22Rv1 (cell line): ENCODE measurements around the gene EHD4.

Experiments used
- ZFX ChIP-seq: fragments of 450-650 bp; IDR thresholded peaks from 2 replicates; pipeline ENCODE4 v1.6.1; 2017; ENCODE audit warnings: antibody characterized with exemption, borderline replicate concordance
- TF ChIP-seq, protein P1 (sequence below): fragments of 450-650 bp; IDR thresholded peaks from 2 replicates; pipeline ENCODE4 v1.5.1; 2017; ENCODE audit warnings: mild to moderate bottlenecking

DNA sequence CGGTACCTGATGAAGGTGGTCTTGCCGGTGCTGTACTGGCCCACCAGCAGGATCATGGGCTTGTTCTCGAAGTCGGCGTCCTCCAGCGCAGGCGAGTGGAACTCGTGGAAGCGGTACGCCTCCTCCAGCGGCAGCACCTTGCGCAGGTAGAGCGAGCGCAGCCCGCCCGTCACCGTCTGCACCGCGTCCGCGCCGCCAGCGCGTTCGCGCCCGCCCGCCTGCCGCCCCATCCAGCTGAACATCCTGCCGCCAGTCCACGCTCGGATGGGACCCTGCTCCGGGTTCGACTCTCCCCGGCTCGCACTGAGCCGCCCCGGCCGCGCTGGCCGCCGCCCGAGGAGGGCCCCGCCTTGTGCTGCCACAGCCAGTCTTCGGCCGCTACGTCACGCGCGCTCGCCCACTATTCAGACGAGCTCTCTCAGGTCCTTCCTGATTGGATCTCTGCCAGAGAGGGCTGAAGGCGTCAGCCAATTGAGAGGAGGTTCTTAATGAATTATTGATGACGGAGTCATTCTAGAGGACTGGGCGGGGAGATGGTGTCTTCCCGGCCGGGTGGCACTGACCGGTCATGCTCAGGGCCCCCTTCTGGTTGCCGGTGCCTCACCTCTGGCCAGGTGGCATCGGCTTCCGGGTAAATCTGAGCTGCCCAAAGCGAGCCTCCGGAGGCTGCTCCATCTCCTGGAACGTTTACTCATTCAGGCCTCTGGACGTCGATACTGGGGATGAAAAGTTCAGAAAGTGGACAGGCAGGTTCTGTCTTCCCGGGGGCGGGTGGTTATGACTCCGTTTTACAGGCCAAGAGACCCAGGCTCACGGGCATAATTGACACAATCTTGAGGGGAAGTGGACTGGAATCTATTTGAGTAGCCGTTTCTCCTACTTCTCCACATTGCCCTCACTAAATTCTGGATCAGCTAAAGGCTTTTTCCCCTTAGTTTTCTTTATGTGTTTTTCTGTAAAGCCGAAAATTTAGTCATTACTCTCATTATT is at the start of gene EHD4:
- TF ChIP-seq, protein P1, sequence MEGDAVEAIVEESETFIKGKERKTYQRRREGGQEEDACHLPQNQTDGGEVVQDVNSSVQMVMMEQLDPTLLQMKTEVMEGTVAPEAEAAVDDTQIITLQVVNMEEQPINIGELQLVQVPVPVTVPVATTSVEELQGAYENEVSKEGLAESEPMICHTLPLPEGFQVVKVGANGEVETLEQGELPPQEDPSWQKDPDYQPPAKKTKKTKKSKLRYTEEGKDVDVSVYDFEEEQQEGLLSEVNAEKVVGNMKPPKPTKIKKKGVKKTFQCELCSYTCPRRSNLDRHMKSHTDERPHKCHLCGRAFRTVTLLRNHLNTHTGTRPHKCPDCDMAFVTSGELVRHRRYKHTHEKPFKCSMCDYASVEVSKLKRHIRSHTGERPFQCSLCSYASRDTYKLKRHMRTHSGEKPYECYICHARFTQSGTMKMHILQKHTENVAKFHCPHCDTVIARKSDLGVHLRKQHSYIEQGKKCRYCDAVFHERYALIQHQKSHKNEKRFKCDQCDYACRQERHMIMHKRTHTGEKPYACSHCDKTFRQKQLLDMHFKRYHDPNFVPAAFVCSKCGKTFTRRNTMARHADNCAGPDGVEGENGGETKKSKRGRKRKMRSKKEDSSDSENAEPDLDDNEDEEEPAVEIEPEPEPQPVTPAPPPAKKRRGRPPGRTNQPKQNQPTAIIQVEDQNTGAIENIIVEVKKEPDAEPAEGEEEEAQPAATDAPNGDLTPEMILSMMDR, result peak; percentile 59
- TF ChIP-seq ZFX, result no peak
